Thoracic aorta (tissue), 2 donors: ENCODE results near the gene USP7. TPM values are rescaled to one million over a fixed set of nuclear protein-coding genes. Genes with fewer than 3 reads are reported as not detected.
"Not testable (repeated sequence)": the region's sequence is repeated elsewhere in the genome, so short reads cannot be mapped to it uniquely, and the experiment has no call there.

Source experiments
- ATAC-seq: fragments of 150-250 bp; one replicate; pipeline ENCODE4 v1.8.0; 2017; ENCODE audit warnings: low read depth; ENCODE audit not compliant: insufficient number of reproducible peaks, low FRiP score
- DNase-seq: peaks from one replicate; pipeline ENCODE4 v3.0.0-alpha.2; 2020; ENCODE audit warnings: low spot score
- H3K27ac ChIP-seq, 2 donors: fragments of 200-600 bp; sonication (generic); 1 replicate in 1 of 2; 2 replicates in 1 of 2; pipeline ENCODE4 v1.5.1; 2016; ENCODE audit warnings: mild to moderate bottlenecking in 2 of 2, moderate library complexity in 2 of 2
- H3K27me3 ChIP-seq: fragments of 200-600 bp; sonication (generic); replicated peaks from 2 replicates; pipeline ENCODE4 v1.6.0; 2016; ENCODE audit warnings: mild to moderate bottlenecking; ENCODE audit not compliant: insufficient read depth
- H3K36me3 ChIP-seq: fragments of 200-600 bp; sonication (generic); one replicate; pipeline ENCODE4 v1.5.1; 2016
- H3K4me1 ChIP-seq, 2 donors: fragments of 200-600 bp; sonication (generic); 1 replicate in 1 of 2; 2 replicates in 1 of 2; pipeline versions ENCODE4 v1.5.1 to v1.6.0; 2016; ENCODE audit warnings: low read depth in 2 of 2, mild to moderate bottlenecking in 1 of 2; ENCODE audit not compliant: control insufficient read depth in 1 of 2
- H3K4me3 ChIP-seq: fragments of 200-600 bp; sonication (generic); 2 replicates; pipeline ENCODE4 v1.5.1; 2016; ENCODE audit warnings: mild to moderate bottlenecking
- H3K9me3 ChIP-seq: fragments of 200-600 bp; sonication (generic); 2 replicates; pipeline ENCODE4 v1.5.1; 2016
- total RNA-seq, 2 donors: library from RNA; depleted of rRNA; stranded (reverse); fragments of >200 nt; gene quantifications; one replicate each; pipeline versions ENCODE4 v1.1.0 to v1.2.3, GENCODE V29; 2016
- TF ChIP-seq, protein P1 (sequence below): fragments of 200-600 bp; sonication (generic); IDR thresholded peaks from one replicate; pipeline ENCODE4 v1.5.1; 2019; ENCODE audit warnings: antibody characterized with exemption

The USP7 gene
- total RNA-seq, 2 donors from 2014 or later = 61.2 to 93.8 TPM

DNA sequence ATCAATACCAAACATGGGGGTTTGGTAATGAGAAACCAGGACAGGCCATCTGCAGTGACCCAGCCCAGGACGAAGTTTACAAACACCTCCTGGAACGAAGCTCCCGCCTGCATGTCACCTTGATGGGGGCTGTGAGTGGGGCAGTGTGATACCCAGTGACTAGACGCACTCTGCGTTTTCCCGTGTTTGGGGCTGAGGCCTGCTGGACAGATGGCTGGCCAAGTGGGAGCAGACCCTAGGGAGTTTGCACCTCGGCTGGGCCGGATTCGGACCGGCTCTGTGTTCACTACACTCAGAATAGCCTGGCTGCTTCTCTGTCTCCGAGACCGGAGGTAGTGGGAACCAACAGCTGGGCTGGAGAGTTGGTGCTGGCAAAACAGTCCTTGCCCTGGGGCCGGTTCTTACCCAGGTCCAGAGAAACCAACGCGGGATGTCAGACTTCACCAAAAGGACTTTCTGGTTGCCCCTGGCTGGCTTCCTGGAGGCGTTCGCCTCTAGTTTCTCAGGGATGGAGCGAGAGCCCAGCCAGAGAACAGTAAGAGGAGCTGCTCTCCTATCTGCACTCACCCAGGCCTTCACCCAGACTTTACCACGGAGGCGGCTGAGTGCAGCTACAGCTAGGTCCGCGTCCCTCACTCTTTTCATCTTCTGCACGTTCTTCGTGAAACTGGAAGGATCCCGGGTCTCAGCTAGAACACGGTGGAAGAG lies 115.3 kb downstream of the USP7 start:
- Histone ChIP-seq H3K9me3 (no peaks in the 10 kb centered on the region), H3K27ac (no peak overlapping the region), H3K4me1 (peaks cover 0 to 7% of the 10 kb centered on the region in 2 donors), H3K27me3 (no peaks in the 10 kb centered on the region), H3K36me3 (peaks cover 22% of the 10 kb centered on the region), H3K4me3 (no peak overlapping the region)
- ATAC-seq (no peak), DNase-seq (no peak)
- TF ChIP-seq, protein P1, sequence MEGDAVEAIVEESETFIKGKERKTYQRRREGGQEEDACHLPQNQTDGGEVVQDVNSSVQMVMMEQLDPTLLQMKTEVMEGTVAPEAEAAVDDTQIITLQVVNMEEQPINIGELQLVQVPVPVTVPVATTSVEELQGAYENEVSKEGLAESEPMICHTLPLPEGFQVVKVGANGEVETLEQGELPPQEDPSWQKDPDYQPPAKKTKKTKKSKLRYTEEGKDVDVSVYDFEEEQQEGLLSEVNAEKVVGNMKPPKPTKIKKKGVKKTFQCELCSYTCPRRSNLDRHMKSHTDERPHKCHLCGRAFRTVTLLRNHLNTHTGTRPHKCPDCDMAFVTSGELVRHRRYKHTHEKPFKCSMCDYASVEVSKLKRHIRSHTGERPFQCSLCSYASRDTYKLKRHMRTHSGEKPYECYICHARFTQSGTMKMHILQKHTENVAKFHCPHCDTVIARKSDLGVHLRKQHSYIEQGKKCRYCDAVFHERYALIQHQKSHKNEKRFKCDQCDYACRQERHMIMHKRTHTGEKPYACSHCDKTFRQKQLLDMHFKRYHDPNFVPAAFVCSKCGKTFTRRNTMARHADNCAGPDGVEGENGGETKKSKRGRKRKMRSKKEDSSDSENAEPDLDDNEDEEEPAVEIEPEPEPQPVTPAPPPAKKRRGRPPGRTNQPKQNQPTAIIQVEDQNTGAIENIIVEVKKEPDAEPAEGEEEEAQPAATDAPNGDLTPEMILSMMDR = no peak

DNA sequence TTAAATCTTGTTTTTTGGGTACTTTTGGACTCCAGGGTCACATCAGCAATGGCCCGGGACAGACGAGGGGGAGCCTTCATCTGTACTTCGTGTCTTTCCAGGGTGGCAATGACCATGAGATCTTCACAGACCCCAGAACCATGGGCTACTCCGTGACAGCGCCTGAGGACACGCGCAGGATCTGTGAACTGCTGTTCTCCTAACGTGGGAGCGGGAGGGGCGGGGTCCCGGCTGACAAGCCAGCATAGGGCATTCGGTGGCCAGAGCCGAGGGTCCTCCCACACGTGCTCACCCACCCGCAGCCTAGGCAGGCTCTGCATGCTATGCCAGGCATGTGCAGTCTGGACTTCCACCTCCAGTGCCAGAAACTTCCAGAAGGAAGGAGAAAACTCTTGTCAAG lies 116.1 kb downstream of the USP7 start:
- TF ChIP-seq, protein P1 = no peak
- peaks cover 17% of the 10 kb centered on the region for H3K36me3 ChIP-seq
- H3K27ac ChIP-seq = no peak overlapping the region
- no peak overlapping the region for H3K4me3 ChIP-seq
- no peaks in the 10 kb centered on the region for H3K27me3 ChIP-seq
- DNase-seq (no peak), ATAC-seq (no peak)
- no peaks in the 10 kb centered on the region for H3K9me3 ChIP-seq
- H3K4me1 ChIP-seq = peaks cover 0 to 7% of the 10 kb centered on the region in 2 donors

DNA sequence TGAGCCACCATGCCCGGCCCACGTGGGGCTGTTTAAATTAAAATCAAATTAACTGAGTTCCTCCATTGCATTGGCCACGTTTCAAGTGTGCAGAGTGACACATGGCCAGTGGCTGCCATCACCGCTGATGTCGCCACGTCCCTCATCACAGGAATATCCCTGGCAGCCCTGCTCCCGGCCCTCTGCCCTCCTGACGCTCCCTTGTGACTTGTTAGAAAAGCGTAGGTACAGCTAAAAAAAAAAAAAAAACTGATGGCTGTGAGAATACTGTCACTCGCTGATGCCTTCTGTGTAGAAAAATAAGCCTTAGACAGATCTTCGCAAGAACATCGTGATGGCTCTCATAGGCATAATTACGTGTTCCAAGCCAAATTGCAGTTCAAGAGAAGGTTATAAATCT lies 116.6 kb downstream of the USP7 start:
- TF ChIP-seq, protein P1 = no peak
- H3K27me3 ChIP-seq = no peaks in the 10 kb centered on the region
- H3K9me3 ChIP-seq = no peaks in the 10 kb centered on the region
- H3K4me3 ChIP-seq = no peak overlapping the region
- no peak overlapping the region for H3K27ac ChIP-seq
- DNase-seq (no peak), ATAC-seq (no peak)
- H3K4me1 ChIP-seq = peaks cover 0 to 7% of the 10 kb centered on the region in 2 donors
- H3K36me3 ChIP-seq = peaks cover 13% of the 10 kb centered on the region

DNA sequence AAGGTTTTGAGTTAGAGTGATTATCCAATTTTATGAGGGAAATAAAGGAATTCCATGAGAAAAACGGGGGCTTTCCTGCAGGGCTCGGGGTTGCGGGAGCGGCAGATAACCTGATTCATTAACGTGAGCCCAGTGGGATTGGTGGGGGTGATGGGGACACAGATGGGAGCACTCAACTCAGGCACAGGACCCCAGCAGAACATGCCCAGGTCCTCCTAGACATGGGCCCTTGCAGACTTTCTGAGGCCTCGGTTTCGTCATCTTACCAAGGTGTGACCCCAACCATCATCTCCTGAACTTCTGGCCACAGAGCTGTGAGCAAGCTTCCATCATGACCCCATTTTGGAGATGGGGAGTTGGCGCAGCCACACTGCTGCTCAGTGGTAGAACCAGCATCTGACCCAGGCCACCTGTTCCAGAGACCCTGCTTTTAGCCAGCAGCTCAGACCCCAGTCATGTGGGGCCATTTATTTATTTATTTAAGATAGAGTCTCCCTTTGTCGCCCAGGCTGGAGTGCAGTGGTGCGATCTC lies 117.2 kb downstream of the USP7 start:
- Histone ChIP-seq H3K4me3 (no peak overlapping the region), H3K9me3 (no peaks in the 10 kb centered on the region), H3K36me3 (peaks cover 13% of the 10 kb centered on the region), H3K4me1 (peaks cover 0 to 7% of the 10 kb centered on the region in 2 donors), H3K27ac (no peak overlapping the region), H3K27me3 (no peaks in the 10 kb centered on the region)
- TF ChIP-seq, protein P1 = no peak
- DNase-seq (no peak), ATAC-seq (no peak)

DNA sequence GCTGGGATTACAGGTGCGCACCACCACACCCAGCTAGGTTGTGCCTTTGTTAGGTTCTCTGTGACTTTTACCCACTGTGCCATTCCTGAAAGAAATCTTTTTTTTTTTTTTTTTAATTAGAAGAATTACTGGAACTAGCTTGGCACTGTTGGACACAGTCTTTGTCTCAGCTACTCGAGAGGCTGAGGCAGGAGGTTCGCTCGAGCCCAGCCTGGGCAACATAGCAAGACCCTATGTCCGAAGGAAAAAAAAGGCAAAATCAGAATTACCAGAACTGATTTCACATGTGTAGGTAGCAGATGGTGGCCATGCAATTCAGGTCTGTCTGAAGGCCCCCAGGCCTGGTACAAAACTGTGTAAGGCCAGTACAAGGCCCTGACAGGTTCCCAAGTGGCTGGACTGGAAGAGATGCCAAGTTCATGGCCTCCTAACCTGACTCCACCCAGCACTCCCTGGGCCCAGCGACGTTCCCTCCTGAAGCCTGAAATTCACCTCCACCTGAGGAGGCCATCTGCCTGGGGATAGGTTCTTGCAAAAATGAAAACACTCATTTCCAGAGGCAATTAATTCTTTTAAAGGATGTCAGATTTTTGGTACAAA lies 117.9 kb downstream of the USP7 start:
- Histone ChIP-seq H3K4me3 (no peak overlapping the region), H3K27ac (no peak overlapping the region), H3K27me3 (no peaks in the 10 kb centered on the region), H3K9me3 (no peaks in the 10 kb centered on the region), H3K4me1 (peaks cover 0 to 7% of the 10 kb centered on the region in 2 donors), H3K36me3 (peaks cover 13% of the 10 kb centered on the region)
- ATAC-seq (no peak), DNase-seq (no peak)
- TF ChIP-seq, protein P1 = no peak

DNA sequence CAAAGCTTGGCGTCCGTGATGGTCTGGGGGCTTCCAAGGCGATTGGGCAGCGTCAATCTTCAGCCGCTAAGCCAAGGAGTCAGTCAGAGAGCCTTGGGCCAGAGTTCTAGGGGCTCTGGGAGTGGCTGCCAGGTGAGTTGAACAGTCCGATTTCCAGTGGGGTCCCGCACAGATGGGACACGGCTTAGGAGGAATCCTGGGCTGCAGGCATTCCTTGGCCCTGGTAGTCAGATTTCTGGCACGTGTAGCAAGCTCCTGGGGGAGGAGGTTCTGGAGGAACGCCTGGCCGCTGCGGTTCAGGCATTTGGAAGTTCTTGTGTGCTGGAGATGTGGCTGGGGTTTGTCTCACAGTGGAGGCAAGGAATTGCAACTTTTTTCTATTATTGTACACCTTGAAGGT lies 120.4 kb downstream of the USP7 start:
- ATAC-seq, H3K4me3 ChIP-seq: not testable (repeated sequence)

More for the DNA sequence above, 120.4 kb downstream of the USP7 start:
- H3K4me1 ChIP-seq, H3K36me3 ChIP-seq, H3K27ac ChIP-seq, H3K9me3 ChIP-seq, H3K27me3 ChIP-seq, DNase-seq: not testable (repeated sequence)
